Naive thymus-derived CD4-positive, alpha-beta T cell (primary cell): ENCODE measurements around the gene ME2. TPM values are rescaled to one million over a fixed set of nuclear protein-coding genes. Genes with fewer than 3 reads are reported as not detected.

Experiments used
- ATAC-seq: fragments of 150-1000 bp; cut with Tn5 transposase; 2 replicates; pipeline ENCODE4 v1.10.0; 2021; ENCODE audit warnings: mild to moderate bottlenecking, moderate library complexity
- CTCF ChIA-PET: fragments of 350-600 bp; sonication (Branson Sonifier 250); formaldehyde crosslinking; loops from one replicate; lab custom pipeline; 2021; ENCODE audit warnings: antibody characterized with exemption; lab: Charles Lee
- POLR2A ChIA-PET: fragments of 350-600 bp; sonication (Branson Sonifier 250); formaldehyde crosslinking; loops from one replicate; lab custom pipeline; 2021; ENCODE audit warnings: antibody characterized with exemption, inconsistent platforms; lab: Charles Lee
- DNase-seq, 9 donors: peaks; one replicate each; pipeline versions ENCODE4 v3.0.0 to v3.0.0-alpha.2; 2020 to 2022; ENCODE audit warnings: mixed read lengths in 1 of 9
- H3K27ac ChIP-seq: one replicate; pipeline ENCODE4 v1.7.0; 2013; ENCODE audit warnings: mild to moderate bottlenecking, low read depth, low read length, moderate library complexity
- H3K27me3 ChIP-seq, 2 donors: one replicate each; pipeline ENCODE4 v1.7.0; 2013; ENCODE audit warnings: low read length in 2 of 2, mild to moderate bottlenecking in 2 of 2, moderate library complexity in 2 of 2; ENCODE audit not compliant: control insufficient read depth in 2 of 2, insufficient read depth in 2 of 2
- H3K36me3 ChIP-seq, 3 experiments: 1 replicate in 2 of 3; 2 replicates in 1 of 3; pipeline ENCODE4 v1.7.0; 2013; ENCODE audit warnings: low read length in 3 of 3, mild to moderate bottlenecking in 3 of 3, moderate library complexity in 1 of 3; ENCODE audit not compliant: insufficient read depth in 3 of 3, control insufficient read depth in 2 of 3
- H3K4me1 ChIP-seq, 2 donors: one replicate each; pipeline ENCODE4 v1.7.0; 2013; ENCODE audit warnings: low read length in 2 of 2, mild to moderate bottlenecking in 2 of 2, moderate library complexity in 1 of 2; ENCODE audit not compliant: control insufficient read depth in 2 of 2, insufficient read depth in 2 of 2
- H3K4me3 ChIP-seq: 2 replicates; pipeline ENCODE4 v1.7.0; 2013; ENCODE audit warnings: mild to moderate bottlenecking, low read length
- H3K9me3 ChIP-seq, 3 experiments: 1 replicate in 2 of 3; 2 replicates in 1 of 3; pipeline ENCODE4 v1.7.0; 2013; ENCODE audit warnings: low read length in 3 of 3; ENCODE audit not compliant: control insufficient read depth in 2 of 3
- H3K27ac Mint-ChIP-seq, 9 donors: one replicate each; pipeline ENCODE4 v1.8.0; 2020 to 2022; ENCODE audit warnings: mixed read lengths in 9 of 9, mild to moderate bottlenecking in 8 of 9, moderate library complexity in 5 of 9, inconsistent platforms in 2 of 9
- H3K27me3 Mint-ChIP-seq, 5 donors: one replicate each; pipeline ENCODE4 v1.8.0; 2021 to 2022; ENCODE audit warnings: mixed read lengths in 5 of 5, mild to moderate bottlenecking in 1 of 5
- H3K36me3 Mint-ChIP-seq, 5 donors: one replicate each; pipeline ENCODE4 v1.8.0; 2020 to 2022; ENCODE audit warnings: mixed read lengths in 5 of 5, mild to moderate bottlenecking in 3 of 5, inconsistent platforms in 1 of 5
- H3K4me1 Mint-ChIP-seq, 7 donors: one replicate each; pipeline ENCODE4 v1.8.0; 2020 to 2022; ENCODE audit warnings: mixed read lengths in 7 of 7, mild to moderate bottlenecking in 3 of 7, inconsistent platforms in 1 of 7
- H3K4me3 Mint-ChIP-seq, 10 donors: one replicate each; pipeline ENCODE4 v1.8.0; 2020 to 2022; ENCODE audit warnings: mild to moderate bottlenecking in 10 of 10, mixed read lengths in 10 of 10, moderate library complexity in 6 of 10, inconsistent platforms in 2 of 10
- H3K9me3 Mint-ChIP-seq, 11 donors: one replicate each; pipeline ENCODE4 v1.8.0; 2020 to 2022; ENCODE audit warnings: mixed read lengths in 11 of 11, mild to moderate bottlenecking in 4 of 11, inconsistent platforms in 1 of 11, moderate library complexity in 1 of 11
- intact Hi-C, 2 donors: fragments of 100-400 bp; cut with micrococcal nuclease; formaldehyde crosslinking; loops; one replicate each; pipeline ENCODE4 v1.15.1; 2023
- polyA plus RNA-seq, 2 donors: library from polyadenylated mRNA; unstranded; fragments of 300-500 nt; fragmentation: Illumina TruSeq; gene quantifications; one replicate each; pipeline ENCODE4 v1.2.3, GENCODE V29; 2021
- total RNA-seq, 6 experiments: library from RNA in 5 of 6; stranded (reverse) in 5 of 6; gene quantifications; 1 replicate in 5 of 6; 2 replicates in 1 of 6; pipeline ENCODE4 v1.2.3 and lab custom pipeline; 2021 to 2026

The ME2 gene
- total and polyA plus RNA-seq, 7 experiments from 2014 or later, result 29.4 to 84.7 (median 43.7) TPM

DNA sequence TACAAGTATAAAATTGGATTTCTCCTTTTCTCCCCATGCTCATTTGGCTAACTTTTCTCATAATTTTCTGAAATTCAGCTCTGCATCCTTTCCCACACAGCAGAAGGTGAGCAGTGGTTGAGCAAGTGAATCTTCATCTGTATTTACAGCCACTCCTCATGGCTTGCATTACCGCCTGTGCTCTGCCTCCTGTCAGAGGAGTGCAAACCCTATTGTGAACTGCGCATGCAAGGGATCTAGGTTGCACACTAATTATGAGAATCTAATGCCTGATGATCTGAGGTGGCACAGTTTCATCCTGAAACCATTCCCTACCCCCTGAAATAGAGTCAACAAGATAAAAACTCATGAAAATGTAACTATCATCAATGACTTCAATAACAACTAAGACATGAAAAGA lies 20.0 kb downstream of the ME2 start:
- no peak overlapping the region for H3K4me3 Mint-ChIP-seq
- CTCF ChIA-PET, result no interaction called here
- Histone ChIP-seq H3K4me3 (no peak overlapping the region), H3K36me3 (peaks cover 0 to 18% (median 0%) of the 10 kb centered on the region in 3 experiments), H3K9me3 (no peaks in the 10 kb centered on the region), H3K4me1 (no peaks in the 10 kb centered on the region), H3K27ac (no peak overlapping the region), H3K27me3 (no peaks in the 10 kb centered on the region)
- H3K4me1 Mint-ChIP-seq, result peaks cover 2 to 33% (median 32%) of the 10 kb centered on the region in 7 donors
- H3K27ac Mint-ChIP-seq, result no peak overlapping the region
- DNase-seq (no peak), ATAC-seq (no peak)
- peaks cover 6 to 65% (median 44%) of the 10 kb centered on the region in 5 donors for H3K36me3 Mint-ChIP-seq
- POLR2A ChIA-PET, result interaction anchor here (0.7 kb wide), 1 partner anchor 15 kb away, joined by 4 read pairs; no protein-coding TSS in a partner anchor
- intact Hi-C loops, result no loop called here
- peaks cover 0 to 8% (median 0%) of the 10 kb centered on the region in 11 donors for H3K9me3 Mint-ChIP-seq
- no peaks in the 10 kb centered on the region for H3K27me3 Mint-ChIP-seq

DNA sequence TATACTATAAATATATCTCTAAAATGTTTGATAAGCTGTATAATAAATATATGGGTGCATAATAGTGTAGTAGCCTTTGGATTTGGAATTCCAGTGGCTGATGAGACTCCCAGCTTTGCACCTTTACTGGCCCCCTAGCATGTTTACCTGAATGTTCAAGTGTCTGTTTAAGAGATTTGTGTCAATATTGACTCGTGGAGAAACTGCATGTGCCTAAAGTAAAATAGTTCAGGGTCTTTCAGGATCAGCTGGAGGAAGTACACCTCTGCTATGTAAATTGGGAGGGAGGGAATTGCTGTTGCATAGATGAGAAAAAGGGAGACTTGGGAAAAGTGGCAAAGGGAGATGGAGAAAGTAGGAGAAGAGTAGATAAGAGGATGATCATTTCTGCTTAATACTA lies 23.9 kb downstream of the ME2 start:
- Mint-ChIP-seq H3K4me3 (no peak overlapping the region), H3K27ac (peak overlapping the region in 1 of 9 donors; percentile 0), H3K9me3 (peaks cover 0 to 17% (median 0%) of the 10 kb centered on the region in 11 donors), H3K4me1 (peaks cover 8 to 31% (median 16%) of the 10 kb centered on the region in 7 donors), H3K36me3 (peaks cover 17 to 73% (median 55%) of the 10 kb centered on the region in 5 donors), H3K27me3 (no peaks in the 10 kb centered on the region)
- ChIA-PET POLR2A (no interaction called here), CTCF (no interaction called here)
- H3K27me3 ChIP-seq, result no peaks in the 10 kb centered on the region
- no peaks in the 10 kb centered on the region for H3K9me3 ChIP-seq
- H3K27ac ChIP-seq, result no peak overlapping the region
- no peak overlapping the region for H3K4me3 ChIP-seq
- H3K36me3 ChIP-seq, result peaks cover 0 to 20% (median 0%) of the 10 kb centered on the region in 3 experiments
- no peak for DNase-seq
- intact Hi-C loops, result no loop called here
- no peak for ATAC-seq
- no peaks in the 10 kb centered on the region for H3K4me1 ChIP-seq

DNA sequence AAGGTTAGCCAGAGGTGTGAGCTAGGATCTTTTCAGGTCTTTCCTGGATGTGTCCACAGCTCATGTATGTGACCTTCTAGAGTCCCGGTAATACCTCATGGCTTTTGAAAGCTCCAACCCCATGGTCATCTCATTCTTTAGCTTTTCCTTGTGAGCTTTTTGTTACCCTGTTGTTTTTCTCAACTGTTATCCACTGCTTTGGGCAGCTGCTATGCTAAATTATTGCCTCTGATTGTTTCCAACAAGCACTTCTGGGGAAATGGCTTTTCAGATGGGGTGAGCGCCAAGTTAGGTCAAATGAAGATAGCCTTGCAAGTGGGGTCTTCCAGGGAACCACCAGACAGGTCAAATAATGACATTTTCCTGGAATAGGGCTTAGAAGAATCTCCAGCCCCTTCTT lies 27.9 kb downstream of the ME2 start:
- H3K9me3 ChIP-seq, result no peaks in the 10 kb centered on the region
- intact Hi-C loops, result no loop called here
- DNase-seq, result no peak
- Mint-ChIP-seq H3K9me3 (peaks cover 0 to 9% (median 0%) of the 10 kb centered on the region in 11 donors), H3K36me3 (peaks cover 28 to 71% (median 56%) of the 10 kb centered on the region in 5 donors), H3K4me1 (peaks cover 13 to 37% (median 20%) of the 10 kb centered on the region in 7 donors), H3K27ac (no peak overlapping the region), H3K4me3 (no peak overlapping the region), H3K27me3 (no peaks in the 10 kb centered on the region)
- no peak overlapping the region for H3K27ac ChIP-seq
- H3K4me3 ChIP-seq, result no peak overlapping the region
- ChIA-PET CTCF (interaction anchor here (0.5 kb wide), 1 partner anchor 9 kb away, joined by 3 read pairs; no protein-coding TSS in a partner anchor), POLR2A (no interaction called here)
- peaks cover 0 to 4% of the 10 kb centered on the region in 2 donors for H3K4me1 ChIP-seq
- H3K36me3 ChIP-seq, result peaks cover 0 to 43% (median 0%) of the 10 kb centered on the region in 3 experiments
- no peaks in the 10 kb centered on the region for H3K27me3 ChIP-seq
- no peak for ATAC-seq

DNA sequence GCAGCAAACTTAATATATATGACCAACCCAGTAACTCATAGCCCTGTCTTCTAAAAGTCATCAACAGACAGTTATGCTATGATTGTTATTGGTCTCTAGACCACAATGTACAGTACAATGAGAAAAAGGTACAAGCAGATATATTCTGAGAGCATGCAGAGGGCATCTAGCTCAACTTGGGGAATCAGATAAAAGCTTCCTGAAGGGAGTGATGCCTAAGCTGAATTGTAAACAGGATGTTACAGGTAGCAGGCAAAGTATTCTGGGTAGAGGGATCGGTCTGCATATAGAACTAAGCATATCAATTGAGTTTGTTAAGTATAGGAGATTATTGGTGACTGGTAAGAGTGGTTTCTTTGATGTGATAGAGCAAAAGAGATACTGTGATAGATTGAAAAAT lies 30.3 kb downstream of the ME2 start:
- H3K4me1 Mint-ChIP-seq, result peaks cover 7 to 32% (median 16%) of the 10 kb centered on the region in 7 donors
- no peaks in the 10 kb centered on the region for H3K27me3 ChIP-seq
- peak overlapping the region in 7 of 9 donors; percentile 6 to 88 (median 49) for H3K27ac Mint-ChIP-seq
- H3K4me1 ChIP-seq, result peaks cover 0 to 4% of the 10 kb centered on the region in 2 donors
- no peak overlapping the region for H3K4me3 ChIP-seq
- H3K4me3 Mint-ChIP-seq, result peak overlapping the region in 1 of 10 donors; percentile 2
- H3K27me3 Mint-ChIP-seq, result no peaks in the 10 kb centered on the region
- intact Hi-C loops, result no loop called here
- H3K9me3 Mint-ChIP-seq, result peaks cover 0 to 9% (median 0%) of the 10 kb centered on the region in 11 donors
- no peak overlapping the region for H3K27ac ChIP-seq
- DNase-seq (no peak), ATAC-seq (no peak)
- peaks cover 28 to 75% (median 56%) of the 10 kb centered on the region in 5 donors for H3K36me3 Mint-ChIP-seq
- H3K9me3 ChIP-seq, result no peaks in the 10 kb centered on the region
- H3K36me3 ChIP-seq, result peaks cover 0 to 46% (median 0%) of the 10 kb centered on the region in 3 experiments
- ChIA-PET CTCF (no interaction called here), POLR2A (no interaction called here)

DNA sequence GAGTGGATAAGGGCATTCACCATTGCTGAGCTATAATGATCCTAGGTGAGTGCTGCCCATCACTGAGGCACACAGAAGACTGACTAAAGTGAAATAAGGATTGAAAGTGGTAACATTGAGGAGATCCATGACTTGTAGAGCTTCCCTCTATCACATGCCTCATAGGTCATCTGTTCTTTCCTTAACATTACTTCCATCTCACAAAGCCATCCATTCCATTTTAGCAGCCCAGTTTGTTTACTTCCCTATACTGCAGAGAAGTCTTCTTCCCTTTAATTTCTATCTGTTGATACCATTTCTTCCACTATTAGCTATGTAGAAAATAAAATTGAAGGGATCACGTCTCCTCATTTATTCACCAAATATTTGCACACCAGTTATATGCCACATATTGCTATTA lies 32.1 kb downstream of the ME2 start:
- ChIA-PET CTCF (interaction anchor here (0.7 kb wide), 1 partner anchor 30 kb away, joined by 3 read pairs; no protein-coding TSS in a partner anchor), POLR2A (no interaction called here)
- Mint-ChIP-seq H3K27me3 (no peaks in the 10 kb centered on the region), H3K4me1 (peaks cover 9 to 27% (median 13%) of the 10 kb centered on the region in 7 donors), H3K27ac (peak overlapping the region in 1 of 9 donors; percentile 60), H3K4me3 (no peak overlapping the region), H3K9me3 (peaks cover 0 to 5% (median 0%) of the 10 kb centered on the region in 11 donors), H3K36me3 (peaks cover 17 to 69% (median 45%) of the 10 kb centered on the region in 5 donors)
- ATAC-seq (no peak), DNase-seq (no peak)
- no peaks in the 10 kb centered on the region for H3K27me3 ChIP-seq
- intact Hi-C loops, result loop anchor here in 1 of 2 donors (5.0 kb wide), 1 partner anchor 34 kb away; the partner anchor contains the start of gene ME2
- peaks cover 0 to 4% of the 10 kb centered on the region in 2 donors for H3K4me1 ChIP-seq
- H3K36me3 ChIP-seq, result peaks cover 0 to 46% (median 0%) of the 10 kb centered on the region in 3 experiments
- H3K27ac ChIP-seq, result no peak overlapping the region
- no peaks in the 10 kb centered on the region for H3K9me3 ChIP-seq
- H3K4me3 ChIP-seq, result no peak overlapping the region

DNA sequence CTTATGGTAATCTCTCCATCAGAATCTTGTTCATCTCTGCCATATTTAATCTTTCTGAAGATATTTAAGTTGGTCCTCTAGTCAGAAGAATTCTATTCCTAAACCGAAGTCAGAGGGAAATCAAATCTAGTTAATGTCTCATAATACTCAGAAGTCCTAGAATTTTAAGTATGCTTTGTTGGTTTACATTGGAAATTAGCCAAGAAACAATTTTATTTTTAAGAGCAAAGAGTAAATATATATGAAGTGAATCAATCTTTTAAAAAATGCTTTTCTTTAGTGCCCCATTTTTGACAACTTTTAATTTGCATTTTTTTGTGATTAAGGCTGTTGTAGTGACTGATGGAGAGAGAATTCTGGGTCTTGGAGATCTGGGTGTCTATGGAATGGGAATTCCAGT lies 38.1 kb downstream of the ME2 start:
- Histone ChIP-seq H3K27me3 (no peaks in the 10 kb centered on the region), H3K36me3 (peaks cover 0 to 21% (median 6%) of the 10 kb centered on the region in 3 experiments), H3K4me3 (no peak overlapping the region), H3K4me1 (no peaks in the 10 kb centered on the region), H3K27ac (no peak overlapping the region), H3K9me3 (no peaks in the 10 kb centered on the region)
- CTCF ChIA-PET, result no interaction called here
- Mint-ChIP-seq H3K4me1 (peaks cover 1 to 11% (median 5%) of the 10 kb centered on the region in 7 donors), H3K27ac (peak overlapping the region in 1 of 9 donors; percentile 18), H3K36me3 (peaks cover 17 to 68% (median 46%) of the 10 kb centered on the region in 5 donors), H3K27me3 (no peaks in the 10 kb centered on the region), H3K4me3 (no peak overlapping the region), H3K9me3 (no peaks in the 10 kb centered on the region)
- DNase-seq (no peak), ATAC-seq (no peak)
- POLR2A ChIA-PET, result no interaction called here
- intact Hi-C loops, result loop anchor here in 1 of 2 donors (5.0 kb wide), 2 partner anchors 95 to 135 kb away; partner anchors contain the start of gene MRO
